Astrocyte of the cerebellum (primary cell): ENCODE measurements around the gene NLGN2.
A peak's percentile ranks its signal among the peaks of the same experiment; 100 is the strongest.

Experiments used
- DNase-seq: peaks from one replicate; pipeline ENCODE4 v3.0.0-alpha.2; 2011; ENCODE audit warnings: low read depth
- H3K4me3 ChIP-seq: 2 replicates; pipeline ENCODE4 v1.5.1; 2011; ENCODE audit warnings: mild to moderate bottlenecking, low read depth, low read length, moderate library complexity
- CTCF ChIP-seq: IDR thresholded peaks from 2 replicates; pipeline ENCODE4 v1.5.1; 2012; ENCODE audit warnings: low read length, low read depth, moderate library complexity, mild to moderate bottlenecking; ENCODE audit errors: missing control alignments
- in situ Hi-C: cut with HindIII; loops from 2 replicates; pipeline ENCODE4 v1.10.0; 2017; ENCODE audit warnings: low sequenced_read_pairs

Gene NLGN2

GRCh38 chr17:7383371-7383741 lies 24.3 kb upstream of the NLGN2 start:
- no peak overlapping the region for H3K4me3 ChIP-seq
- no peak for DNase-seq
- in situ Hi-C loops = no loop called here
- TF ChIP-seq CTCF = no peak

GRCh38 chr17:7383742-7384488 lies 23.7 kb upstream of the NLGN2 start:
- in situ Hi-C loops = no loop called here
- TF ChIP-seq CTCF = no peak
- no peak for DNase-seq
- H3K4me3 ChIP-seq = peak overlapping the region; percentile 42

- in situ Hi-C loops = loop anchor here (5.0 kb wide), 1 partner anchor 93 kb away; the partner anchor contains the start of gene ZBTB4
- no peak for TF ChIP-seq CTCF
- peak overlapping the region; percentile 42 for H3K4me3 ChIP-seq
- no peak for DNase-seq
These were observed 23.1 kb upstream of the NLGN2 start for GRCh38 chr17:7384489-7385081.

GRCh38 chr17:7388856-7389255 lies 18.8 kb upstream of the NLGN2 start:
- DNase-seq = no peak
- no peak overlapping the region for H3K4me3 ChIP-seq
- in situ Hi-C loops = loop anchor here (5.0 kb wide), 1 partner anchor 88 kb away; the partner anchor contains the start of gene ZBTB4
- no peak for TF ChIP-seq CTCF

- H3K4me3 ChIP-seq = no peak overlapping the region
- TF ChIP-seq CTCF = no peak
- DNase-seq = no peak
- in situ Hi-C loops = loop anchor here (5.0 kb wide), 1 partner anchor 87 kb away; the partner anchor contains the start of gene ZBTB4
These were observed 17.4 kb upstream of the NLGN2 start for GRCh38 chr17:7389924-7390910.

- no peak for DNase-seq
- no peak for TF ChIP-seq CTCF
- in situ Hi-C loops = no loop called here
- no peak overlapping the region for H3K4me3 ChIP-seq
These were observed 16.3 kb upstream of the NLGN2 start for GRCh38 chr17:7391307-7391706.
